Progenitor cell of endocrine pancreas (in vitro differentiated cells): ENCODE results near the gene MORC4. TPM values are rescaled to one million over a fixed set of nuclear protein-coding genes. Genes with fewer than 3 reads are reported as not detected.

ENCODE experiments used
- DNase-seq: peaks from one replicate; pipeline ENCODE4 v3.0.0; 2021; ENCODE audit warnings: low spot score; ENCODE audit not compliant: unreplicated experiment
- H3K27ac Mint-ChIP-seq: 2 replicates; pipeline ENCODE4 v1.8.0; 2021; ENCODE audit warnings: mild to moderate bottlenecking, moderate library complexity, mixed read lengths
- H3K27me3 Mint-ChIP-seq: 2 replicates; pipeline ENCODE4 v1.8.0; 2021; ENCODE audit warnings: mixed read lengths
- H3K36me3 Mint-ChIP-seq: 2 replicates; pipeline ENCODE4 v1.8.0; 2022; ENCODE audit warnings: mixed read lengths; ENCODE audit not compliant: insufficient read depth
- H3K4me1 Mint-ChIP-seq: 2 replicates; pipeline ENCODE4 v1.8.0; 2021; ENCODE audit warnings: low read depth, mixed read lengths
- H3K4me3 Mint-ChIP-seq: 2 replicates; pipeline ENCODE4 v1.8.0; 2021; ENCODE audit warnings: low read depth, mild to moderate bottlenecking, moderate library complexity, mixed read lengths
- H3K9me3 Mint-ChIP-seq: 2 replicates; pipeline ENCODE4 v1.8.0; 2021; ENCODE audit warnings: low read depth, mixed read lengths
- CTCF ChIP-seq: fragments of 200-600 bp; sonication (generic); IDR thresholded peaks from one replicate; pipeline ENCODE4 v1.5.0; 2021; ENCODE audit warnings: antibody characterized with exemption, mild to moderate bottlenecking; ENCODE audit not compliant: unreplicated experiment
- total RNA-seq: library from RNA; stranded (reverse); gene quantifications from 2 replicates; pipeline ENCODE4 v1.2.1, GENCODE V29; 2021

The MORC4 gene
- total RNA-seq, 1 donor from 2014 or later: 15.8 TPM

DNA sequence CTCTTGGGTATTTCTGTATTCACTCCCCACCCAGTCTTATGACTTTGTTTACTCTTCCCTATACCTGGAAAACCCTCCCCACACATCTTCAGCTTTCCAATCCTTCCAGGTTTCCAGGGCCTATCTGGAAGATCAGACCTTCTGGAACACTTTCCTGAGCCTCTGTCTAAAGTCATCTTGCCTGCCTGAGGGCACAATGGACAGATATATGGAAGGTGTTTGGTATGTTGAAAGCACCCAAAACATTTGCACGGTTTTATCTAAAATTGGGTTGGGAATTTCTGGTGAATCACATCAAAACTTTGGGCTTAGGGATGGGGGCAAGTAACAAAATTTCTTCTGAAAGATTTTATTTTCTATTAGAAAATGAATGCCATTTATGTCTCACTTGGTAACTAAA lies 63.8 kb downstream of the MORC4 start:
- peaks cover 6% of the 10 kb centered on the region for H3K4me1 Mint-ChIP-seq
- no peak for DNase-seq
- no peak overlapping the region for H3K27ac Mint-ChIP-seq
- no peak for TF ChIP-seq CTCF
- H3K36me3 Mint-ChIP-seq: no peaks in the 10 kb centered on the region
- H3K27me3 Mint-ChIP-seq: no peaks in the 10 kb centered on the region
- H3K9me3 Mint-ChIP-seq: peaks cover 3% of the 10 kb centered on the region
- H3K4me3 Mint-ChIP-seq: no peak overlapping the region

GRCh38 chrX:106935175-106935574 lies 64.8 kb downstream of the MORC4 start:
- no peak for TF ChIP-seq CTCF
- no peaks in the 10 kb centered on the region for H3K36me3 Mint-ChIP-seq
- no peak overlapping the region for H3K4me3 Mint-ChIP-seq
- no peaks in the 10 kb centered on the region for H3K9me3 Mint-ChIP-seq
- H3K4me1 Mint-ChIP-seq: peaks cover 8% of the 10 kb centered on the region
- no peak overlapping the region for H3K27ac Mint-ChIP-seq
- H3K27me3 Mint-ChIP-seq: no peaks in the 10 kb centered on the region
- no peak for DNase-seq

GRCh38 chrX:106933538-106933961 lies 66.5 kb downstream of the MORC4 start:
- Mint-ChIP-seq H3K36me3 (no peaks in the 10 kb centered on the region), H3K27me3 (no peaks in the 10 kb centered on the region), H3K27ac (no peak overlapping the region), H3K9me3 (no peaks in the 10 kb centered on the region), H3K4me3 (no peak overlapping the region), H3K4me1 (peaks cover 8% of the 10 kb centered on the region)
- no peak for DNase-seq
- no peak for TF ChIP-seq CTCF

GRCh38 chrX:106932960-106933537 lies 67.0 kb downstream of the MORC4 start:
- H3K27ac Mint-ChIP-seq: no peak overlapping the region
- no peaks in the 10 kb centered on the region for H3K27me3 Mint-ChIP-seq
- H3K36me3 Mint-ChIP-seq: no peaks in the 10 kb centered on the region
- no peaks in the 10 kb centered on the region for H3K9me3 Mint-ChIP-seq
- TF ChIP-seq CTCF: no peak
- no peak overlapping the region for H3K4me3 Mint-ChIP-seq
- DNase-seq: no peak
- peaks cover 8% of the 10 kb centered on the region for H3K4me1 Mint-ChIP-seq

- no peaks in the 10 kb centered on the region for H3K36me3 Mint-ChIP-seq
- no peak for DNase-seq
- peaks cover 13% of the 10 kb centered on the region for H3K4me1 Mint-ChIP-seq
- H3K27ac Mint-ChIP-seq: peak overlapping the region; percentile 59
- no peak overlapping the region for H3K4me3 Mint-ChIP-seq
- H3K9me3 Mint-ChIP-seq: no peaks in the 10 kb centered on the region
- H3K27me3 Mint-ChIP-seq: no peaks in the 10 kb centered on the region
- TF ChIP-seq CTCF: no peak
Measured at GRCh38 chrX:106932492-106932923, 67.5 kb downstream of the MORC4 start.
